BLaER1 treated with 17β-estradiol and CSF1 and Interleukin-3, amounts not matched to agents 10 nM and 100 nM (cell line): ENCODE results near the gene DCLRE1B.

Source experiments
- H3K27ac ChIP-seq, 11 experiments: shearing (Covaris generic); formaldehyde crosslinking; 2 replicates each; pipeline ENCODE4 v1.8.1; 2022
- H3K27me3 ChIP-seq, 11 experiments: shearing (Covaris generic); formaldehyde crosslinking; 2 replicates each; pipeline ENCODE4 v1.8.1; 2022
- H3K36me3 ChIP-seq, 11 experiments: shearing (Covaris generic); formaldehyde crosslinking; 2 replicates each; pipeline ENCODE4 v1.8.1; 2022
- H3K4me1 ChIP-seq, 10 experiments: shearing (Covaris generic); formaldehyde crosslinking; 2 replicates each; pipeline ENCODE4 v1.8.1; 2022
- H3K4me2 ChIP-seq, 11 experiments: shearing (Covaris generic); formaldehyde crosslinking; 2 replicates each; pipeline ENCODE4 v1.8.1; 2022
- H3K4me3 ChIP-seq, 10 experiments: shearing (Covaris generic); formaldehyde crosslinking; 2 replicates each; pipeline ENCODE4 v1.8.1; 2022
- H3K9ac ChIP-seq, 11 experiments: shearing (Covaris generic); formaldehyde crosslinking; 2 replicates each; pipeline ENCODE4 v1.8.1; 2022
- H3K9me3 ChIP-seq, 11 experiments: shearing (Covaris generic); formaldehyde crosslinking; replicated peaks in 1 of 11; 2 replicates each; pipeline ENCODE4 v1.8.1; 2022
- H4K20me1 ChIP-seq, 11 experiments: shearing (Covaris generic); formaldehyde crosslinking; 2 replicates each; pipeline ENCODE4 v1.8.1; 2022
- Cebpa-rat ChIP-seq, 11 experiments: shearing (Covaris generic); IDR thresholded peaks; 2 replicates each; pipeline ENCODE4 v1.8.1; 2022

Gene DCLRE1B

DNA sequence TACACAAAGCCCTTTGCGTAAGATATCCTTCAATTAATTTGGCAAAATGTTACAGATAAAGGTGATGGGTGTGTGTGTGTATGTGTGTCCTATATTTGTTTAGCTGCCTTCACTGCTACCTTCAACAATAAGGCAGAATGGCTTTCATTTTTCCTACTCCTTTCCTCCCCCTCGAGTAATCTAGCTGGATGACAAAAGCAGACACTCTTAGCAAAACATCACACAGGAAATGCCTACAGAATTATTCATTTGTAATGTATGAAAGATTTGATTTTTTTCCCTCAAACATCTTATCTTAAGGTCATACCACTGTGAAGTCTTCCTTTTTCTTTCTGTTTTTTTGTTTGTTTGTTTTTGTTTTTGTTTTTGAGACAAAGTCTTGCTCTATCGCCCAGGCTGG, 44.2 kb upstream of the DCLRE1B start:
- no peaks in the 10 kb centered on the region for H4K20me1 ChIP-seq
- H3K9me3 ChIP-seq, result 0 out of 22 replicates have a peak, but pooled peaks cover 0 to 4% (median 0%) of the 10 kb centered on the region in 11 experiments
- H3K27ac ChIP-seq, result peak overlapping the region in 2 of 11 experiments; percentile 3 to 6; a peak in 1 of 22 replicates
- no peak overlapping the region for H3K4me3 ChIP-seq
- H3K27me3 ChIP-seq, result no peaks in the 10 kb centered on the region
- H3K4me1 ChIP-seq, result peaks cover 18 to 49% (median 37%) of the 10 kb centered on the region in 10 experiments
- H3K36me3 ChIP-seq, result peaks cover 0 to 54% (median 3%) of the 10 kb centered on the region in 11 experiments; a peak in 12 of 22 replicates
- peak overlapping the region in 8 of 11 experiments; percentile 2 to 95 (median 76); a peak in 11 of 22 replicates for H3K4me2 ChIP-seq
- no peak for TF ChIP-seq Cebpa-rat (IDR thresholded peaks at IDR 0.05)
- H3K9ac ChIP-seq, result no peak overlapping the region

DNA sequence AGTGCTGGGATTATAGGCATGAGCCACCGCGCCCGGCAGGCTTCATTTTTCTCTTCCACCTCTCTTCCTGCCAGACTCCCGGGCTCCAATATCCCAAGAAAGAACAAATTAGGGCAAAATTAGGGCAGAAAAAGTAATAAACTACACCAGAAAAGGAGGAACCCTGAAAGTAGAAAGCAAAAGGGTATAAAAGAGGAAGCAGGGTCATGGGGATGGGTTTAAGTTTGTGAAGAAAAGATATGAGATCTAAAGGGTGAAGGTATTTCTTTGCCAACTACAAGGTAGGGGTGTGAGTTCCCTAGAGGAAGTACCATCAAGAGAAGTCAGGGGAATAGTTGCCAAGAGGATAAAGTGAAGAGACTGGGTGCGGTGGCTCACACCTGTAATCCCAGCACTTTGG, 43.5 kb upstream of the DCLRE1B start:
- Histone ChIP-seq H3K9me3 (0 out of 22 replicates have a peak, but pooled peaks cover 0 to 4% (median 0%) of the 10 kb centered on the region in 11 experiments), H3K36me3 (peaks cover 0 to 50% (median 0%) of the 10 kb centered on the region in 11 experiments; a peak in 8 of 22 replicates), H3K4me3 (no peak overlapping the region), H3K9ac (no peak overlapping the region), H3K4me2 (peak overlapping the region in 7 of 11 experiments; percentile 2 to 95 (median 85); a peak in 11 of 22 replicates), H4K20me1 (no peaks in the 10 kb centered on the region), H3K27me3 (no peaks in the 10 kb centered on the region), H3K27ac (no peak overlapping the region), H3K4me1 (peaks cover 18 to 49% (median 37%) of the 10 kb centered on the region in 10 experiments)
- no peak for TF ChIP-seq Cebpa-rat (IDR thresholded peaks at IDR 0.05)

DNA sequence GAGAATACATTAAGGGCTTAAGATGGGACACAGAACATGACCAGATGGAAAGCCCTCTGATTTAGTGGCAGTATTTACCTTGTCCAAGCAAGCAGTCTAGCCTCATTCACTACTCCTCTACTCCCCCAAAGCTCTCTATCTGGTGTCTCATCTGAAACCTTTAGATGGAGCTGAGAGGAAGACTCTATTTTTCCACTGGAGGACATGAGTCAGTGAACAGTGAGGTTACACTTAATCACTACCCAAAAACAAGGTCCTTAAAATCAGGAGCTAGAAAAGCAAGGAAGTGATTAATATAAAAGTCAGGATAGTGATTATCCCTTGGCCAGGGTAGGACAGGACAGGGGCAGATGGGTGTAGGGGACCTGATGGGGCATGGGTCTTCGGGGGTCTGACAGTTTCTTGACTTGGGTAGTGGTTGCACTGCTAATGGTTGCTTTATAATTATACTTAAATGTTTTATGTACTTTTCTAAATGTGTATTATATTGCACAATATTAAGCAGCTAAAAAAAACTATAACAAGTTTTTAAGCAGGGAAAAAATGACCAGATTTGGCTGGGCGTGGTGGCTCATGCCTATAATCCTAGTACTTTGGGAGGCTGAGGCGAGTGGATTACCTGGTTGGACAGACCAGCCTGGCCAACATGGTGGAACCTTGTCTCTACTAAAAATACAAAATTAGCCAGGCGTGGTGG, 36.6 kb upstream of the DCLRE1B start:
- Histone ChIP-seq H3K4me2 (peak overlapping the region in 7 of 11 experiments; percentile 11 to 89 (median 84); a peak in 12 of 22 replicates), H3K27me3 (no peaks in the 10 kb centered on the region), H3K9me3 (no peaks in the 10 kb centered on the region), H3K27ac (peak overlapping the region in 2 of 11 experiments; percentile 23 to 25; a peak in 3 of 22 replicates), H3K36me3 (peaks cover 0 to 17% (median 0%) of the 10 kb centered on the region in 11 experiments; a peak in 5 of 22 replicates), H3K9ac (peak overlapping the region in 1 of 11 experiments; percentile 23; a peak in 1 of 22 replicates), H3K4me3 (no peak overlapping the region), H3K4me1 (peaks cover 30 to 62% (median 50%) of the 10 kb centered on the region in 10 experiments), H4K20me1 (no peaks in the 10 kb centered on the region)
- peak in 6 of 11 experiments; percentile 16 to 79 (median 38); a peak in 5 of 22 replicates for TF ChIP-seq Cebpa-rat (IDR thresholded peaks at IDR 0.05)

DNA sequence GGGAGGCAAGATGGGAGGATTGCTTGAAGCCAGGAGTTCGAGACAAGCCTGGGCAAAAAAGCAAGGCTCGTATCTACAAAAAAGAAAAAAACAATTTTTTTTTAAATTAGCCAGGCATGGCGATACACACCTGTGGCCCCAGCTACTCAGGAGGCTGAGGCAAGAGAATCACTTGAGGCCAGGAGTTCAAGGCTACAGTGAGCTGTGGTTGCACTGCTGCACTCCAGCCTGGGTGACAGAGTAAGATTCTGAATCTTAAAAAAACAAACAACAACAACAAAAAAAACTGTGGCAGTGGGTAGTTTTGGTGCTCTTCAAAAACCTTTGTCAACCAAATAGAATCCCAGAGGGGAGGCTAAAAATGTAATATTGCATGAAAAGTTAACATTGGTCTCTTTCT, 34.3 kb upstream of the DCLRE1B start:
- Histone ChIP-seq H3K4me2 (peak overlapping the region; percentile 72 to 89 (median 84)), H3K9ac (peak overlapping the region; percentile 27 to 68 (median 59); a peak in 18 of 22 replicates), H3K27ac (peak overlapping the region; percentile 34 to 83 (median 75); a peak in 21 of 22 replicates), H3K9me3 (no peaks in the 10 kb centered on the region), H3K4me3 (peak overlapping the region; percentile 35 to 68 (median 56); a peak in 18 of 20 replicates), H4K20me1 (no peaks in the 10 kb centered on the region), H3K36me3 (peaks cover 0 to 5% (median 0%) of the 10 kb centered on the region in 11 experiments; a peak in 3 of 22 replicates), H3K27me3 (no peaks in the 10 kb centered on the region), H3K4me1 (peaks cover 49 to 85% (median 71%) of the 10 kb centered on the region in 10 experiments)
- TF ChIP-seq Cebpa-rat (IDR thresholded peaks at IDR 0.05), result no peak

DNA sequence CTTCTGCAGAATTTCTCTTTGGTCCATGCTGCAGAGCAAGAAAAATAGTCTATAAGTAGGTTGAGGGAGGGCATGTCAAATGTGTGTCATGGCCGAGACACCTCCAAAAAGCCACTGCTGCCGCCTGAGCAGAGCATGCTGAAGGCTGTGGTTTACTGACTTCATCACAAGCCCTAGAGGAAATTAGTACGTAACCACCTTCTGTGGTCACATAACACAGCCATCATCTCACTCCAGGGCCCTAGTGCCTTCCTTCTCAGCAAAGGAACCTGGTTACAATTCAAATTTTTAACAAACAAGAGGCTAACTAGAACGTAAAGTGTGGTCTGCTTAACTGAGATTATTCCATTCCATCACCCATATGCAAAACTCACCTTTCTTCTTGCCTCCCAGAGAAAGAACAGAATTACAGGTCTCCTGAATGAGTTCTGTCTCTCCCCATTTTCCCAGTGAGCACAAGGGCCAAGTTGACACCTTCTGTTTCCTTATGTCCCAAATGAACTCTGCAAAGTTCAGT, 33.5 kb upstream of the DCLRE1B start, which contains the start of gene PTPN22:
TSS of gene PTPN22 (minus strand) at position 116 of the 517 bp plus-strand sequence.
- Histone ChIP-seq H3K9ac (peak within 1 kb of the TSS; percentile 45 to 68 (median 59)), H3K27me3 (no peaks in the 10 kb centered on the region), H3K27ac (peak within 1 kb of the TSS; percentile 51 to 83 (median 75); a peak in 21 of 22 replicates), H3K36me3 (peaks cover 0 to 2% (median 0%) of the 10 kb centered on the region in 11 experiments; a peak in 2 of 22 replicates), H3K4me2 (peak within 1 kb of the TSS; percentile 72 to 89 (median 84)), H3K9me3 (no peaks in the 10 kb centered on the region), H4K20me1 (no peaks in the 10 kb centered on the region), H3K4me3 (peak within 1 kb of the TSS; percentile 35 to 68 (median 56); a peak in 19 of 20 replicates), H3K4me1 (peaks cover 53 to 92% (median 74%) of the 10 kb centered on the region in 10 experiments)
- TF ChIP-seq Cebpa-rat (IDR thresholded peaks at IDR 0.05), result no peak; a peak in 1 of 22 replicates

DNA sequence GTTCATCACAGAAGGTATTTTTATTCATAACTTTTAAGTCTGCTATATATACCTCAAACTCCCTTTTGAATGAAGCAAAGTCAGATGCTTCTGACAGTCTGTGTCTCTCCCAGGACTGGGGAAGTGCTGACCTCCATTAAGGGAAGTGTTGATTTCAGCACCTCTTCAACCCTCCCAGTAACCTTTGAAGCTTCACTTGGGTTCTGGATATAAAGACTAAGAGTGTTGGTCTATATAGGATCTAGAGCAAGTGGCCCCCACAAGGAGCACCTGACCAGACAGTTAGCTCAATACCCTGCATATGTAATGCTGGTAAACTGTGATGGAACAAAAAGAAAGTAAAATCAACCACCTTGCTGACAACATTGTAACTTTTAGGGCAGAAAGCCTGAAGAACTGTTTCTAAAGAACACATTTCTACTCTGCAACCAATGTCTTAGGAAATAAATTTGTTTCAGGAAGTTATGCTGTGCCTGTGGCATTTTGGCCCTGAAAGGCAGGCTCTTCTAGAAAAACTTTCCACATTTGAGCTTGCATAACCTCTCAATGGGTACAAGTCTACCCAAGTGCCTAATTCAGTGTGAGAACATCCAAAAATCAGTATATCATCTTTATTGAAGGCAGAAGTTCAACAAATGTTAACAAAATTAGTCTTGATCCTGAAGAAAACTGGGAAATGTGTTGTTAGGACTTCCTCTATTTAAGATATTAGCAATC, 32.7 kb upstream of the DCLRE1B start:
- Histone ChIP-seq H4K20me1 (no peaks in the 10 kb centered on the region), H3K4me1 (peaks cover 53 to 91% (median 74%) of the 10 kb centered on the region in 10 experiments), H3K9me3 (no peaks in the 10 kb centered on the region), H3K27ac (peak overlapping the region; percentile 51 to 83 (median 75); a peak in 21 of 22 replicates), H3K4me2 (peak overlapping the region; percentile 72 to 89 (median 84)), H3K4me3 (peak overlapping the region in 1 of 10 experiments; percentile 57; a peak in 4 of 20 replicates), H3K36me3 (no peaks in the 10 kb centered on the region), H3K9ac (peak overlapping the region; percentile 28 to 68 (median 59); a peak in 18 of 22 replicates), H3K27me3 (no peaks in the 10 kb centered on the region)
- TF ChIP-seq Cebpa-rat (IDR thresholded peaks at IDR 0.05), result 0 out of 22 replicates have a peak, but pooled peaks of 2 of the 11 experiments have one; percentile 12 to 32

DNA sequence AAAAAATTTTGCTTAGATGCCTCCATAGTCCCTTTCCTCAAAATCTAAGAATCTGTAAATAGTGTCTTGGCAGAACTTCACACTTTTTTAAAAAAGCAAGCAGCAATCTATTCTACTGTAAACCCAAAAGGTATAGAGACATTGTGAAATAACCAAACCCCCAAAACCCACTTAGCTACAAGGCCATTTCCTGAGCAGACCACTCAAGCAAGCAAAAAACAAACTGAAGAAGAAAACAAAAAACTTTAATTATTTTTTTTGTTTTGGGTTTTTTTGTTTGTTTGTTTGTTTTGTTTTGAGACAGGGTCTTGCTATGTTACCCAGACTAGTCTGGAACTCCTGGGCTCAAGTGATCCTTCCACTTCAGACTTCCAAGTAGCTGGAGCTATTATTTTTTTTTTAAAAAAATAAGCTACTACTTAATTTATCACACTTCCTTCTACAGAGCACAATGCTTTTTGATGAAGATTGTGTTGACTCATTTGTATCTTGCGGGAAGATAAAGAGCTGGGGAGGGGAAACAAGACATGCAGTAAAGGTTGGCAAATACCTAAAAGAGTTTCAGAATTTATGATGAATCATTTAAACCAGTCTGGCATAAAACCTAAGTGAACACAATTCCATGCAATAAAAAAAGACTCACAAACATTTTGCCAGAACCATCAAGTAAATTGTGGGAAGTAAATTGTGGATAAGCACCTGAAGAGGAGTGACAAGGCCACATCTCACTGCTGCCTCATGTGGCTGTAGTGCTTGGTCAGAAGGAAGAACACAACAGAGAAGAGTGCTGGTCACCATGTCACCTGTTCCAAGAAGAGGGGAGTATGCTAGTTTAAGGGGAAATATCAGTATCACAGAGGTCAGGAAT, 30.9 kb upstream of the DCLRE1B start:
- H3K36me3 ChIP-seq, result no peaks in the 10 kb centered on the region
- H3K9me3 ChIP-seq, result 0 out of 22 replicates have a peak, but pooled peaks cover 0 to under 1% (median 0%) of the 10 kb centered on the region in 11 experiments
- no peaks in the 10 kb centered on the region for H3K27me3 ChIP-seq
- H4K20me1 ChIP-seq, result no peaks in the 10 kb centered on the region
- H3K4me1 ChIP-seq, result peaks cover 53 to 79% (median 69%) of the 10 kb centered on the region in 10 experiments
- peak overlapping the region in 10 of 11 experiments; percentile 18 to 69 (median 56); a peak in 18 of 22 replicates for H3K9ac ChIP-seq
- H3K4me2 ChIP-seq, result peak overlapping the region; percentile 58 to 89 (median 69)
- peak overlapping the region in 6 of 10 experiments; percentile 3 to 52 (median 22); a peak in 6 of 20 replicates for H3K4me3 ChIP-seq
- peak in 2 of 11 experiments; percentile 22 to 56; a peak in 1 of 22 replicates for TF ChIP-seq Cebpa-rat (IDR thresholded peaks at IDR 0.05)
- H3K27ac ChIP-seq, result peak overlapping the region; percentile 45 to 83 (median 76); a peak in 21 of 22 replicates
